Esophagus squamous epithelium (tissue), 4 donors: ENCODE data around the gene IQCH.

ENCODE experiments used
- CTCF ChIP-seq, 6 experiments: fragments of 450-650 bp in 4 of 6; fragments of 200-600 bp in 2 of 6; sonication (generic) in 2 of 6; IDR thresholded peaks; one replicate each; pipeline ENCODE4 v1.5.1; 2016 to 2019; ENCODE audit warnings: antibody characterized with exemption in 6 of 6, mild to moderate bottlenecking in 4 of 6, moderate library complexity in 4 of 6
- POLR2A ChIP-seq, 4 donors: fragments of 450-650 bp; IDR thresholded peaks; one replicate each; pipeline ENCODE4 v1.6.1; 2017; ENCODE audit warnings: antibody characterized with exemption in 4 of 4, mild to moderate bottlenecking in 4 of 4, moderate library complexity in 3 of 4

GRCh38 chr15:67400890-67401289 is 146.3 kb downstream of the IQCH start:
- TF ChIP-seq CTCF (IDR thresholded peaks at IDR 0.05) (no peak), POLR2A (IDR thresholded peaks at IDR 0.05) (no peak)
